A673 (cell line): ENCODE measurements around the gene POU2AF3.

Experiments
- EZH2 ChIP-seq: fragments of 200-600 bp; sonication (generic); IDR thresholded peaks from 2 replicates; pipeline ENCODE4 v1.6.1; 2017; ENCODE audit warnings: borderline replicate concordance, low read depth, mild to moderate bottlenecking, mixed read lengths, antibody characterized with exemption, low read length; ENCODE audit not compliant: poor library complexity, severe bottlenecking
- TF ChIP-seq, protein P1 (sequence below): fragments of 300-800, 200-600 bp; sonication (generic); conservative IDR thresholded peaks from 2 replicates; pipeline ENCODE4 v1.5.1; 2017; ENCODE audit warnings: low read depth, mild to moderate bottlenecking, antibody characterized with exemption, low read length, moderate library complexity, mixed read lengths

DNA sequence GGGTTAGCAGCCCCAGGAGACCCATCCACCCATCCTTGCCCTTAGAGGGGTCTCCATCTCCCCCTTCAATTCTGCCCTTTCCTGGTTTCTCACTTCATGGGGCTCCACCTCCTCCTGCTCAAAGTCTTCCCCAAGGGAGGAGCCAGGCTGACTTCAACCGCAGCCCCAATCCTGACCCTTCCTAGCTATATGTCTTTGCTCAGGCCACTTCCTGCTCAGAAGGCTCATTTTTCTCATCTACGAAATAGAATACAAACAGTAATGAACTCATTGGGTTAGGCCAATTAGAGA lies 56.2 kb downstream of the POU2AF3 start:
- TF ChIP-seq, protein P1, sequence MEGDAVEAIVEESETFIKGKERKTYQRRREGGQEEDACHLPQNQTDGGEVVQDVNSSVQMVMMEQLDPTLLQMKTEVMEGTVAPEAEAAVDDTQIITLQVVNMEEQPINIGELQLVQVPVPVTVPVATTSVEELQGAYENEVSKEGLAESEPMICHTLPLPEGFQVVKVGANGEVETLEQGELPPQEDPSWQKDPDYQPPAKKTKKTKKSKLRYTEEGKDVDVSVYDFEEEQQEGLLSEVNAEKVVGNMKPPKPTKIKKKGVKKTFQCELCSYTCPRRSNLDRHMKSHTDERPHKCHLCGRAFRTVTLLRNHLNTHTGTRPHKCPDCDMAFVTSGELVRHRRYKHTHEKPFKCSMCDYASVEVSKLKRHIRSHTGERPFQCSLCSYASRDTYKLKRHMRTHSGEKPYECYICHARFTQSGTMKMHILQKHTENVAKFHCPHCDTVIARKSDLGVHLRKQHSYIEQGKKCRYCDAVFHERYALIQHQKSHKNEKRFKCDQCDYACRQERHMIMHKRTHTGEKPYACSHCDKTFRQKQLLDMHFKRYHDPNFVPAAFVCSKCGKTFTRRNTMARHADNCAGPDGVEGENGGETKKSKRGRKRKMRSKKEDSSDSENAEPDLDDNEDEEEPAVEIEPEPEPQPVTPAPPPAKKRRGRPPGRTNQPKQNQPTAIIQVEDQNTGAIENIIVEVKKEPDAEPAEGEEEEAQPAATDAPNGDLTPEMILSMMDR, result no peak
- TF ChIP-seq EZH2, result no peak
